Mesothelial cell of epicardium (in vitro differentiated cells): Measurements from ENCODE around the gene RAB11FIP3. TPM values are rescaled to one million over a fixed set of nuclear protein-coding genes. Genes with fewer than 3 reads are reported as not detected.

ENCODE experiments used
- DNase-seq, 2 experiments: peaks; one replicate each; pipeline ENCODE4 v3.0.0; 2021; ENCODE audit warnings: low spot score in 2 of 2; ENCODE audit not compliant: unreplicated experiment in 2 of 2
- H3K27ac Mint-ChIP-seq: 2 replicates; pipeline ENCODE4 v1.8.0; 2021; ENCODE audit warnings: mixed read lengths
- H3K27me3 Mint-ChIP-seq: 2 replicates; pipeline ENCODE4 v1.8.0; 2021; ENCODE audit warnings: low read depth, mixed read lengths
- H3K36me3 Mint-ChIP-seq: 2 replicates; pipeline ENCODE4 v1.8.0; 2021; ENCODE audit warnings: mixed read lengths
- H3K4me1 Mint-ChIP-seq: 2 replicates; pipeline ENCODE4 v1.8.0; 2021; ENCODE audit warnings: mixed read lengths
- H3K4me3 Mint-ChIP-seq: 2 replicates; pipeline ENCODE4 v1.8.0; 2021; ENCODE audit warnings: mild to moderate bottlenecking, moderate library complexity, mixed read lengths
- H3K9me3 Mint-ChIP-seq: 2 replicates; pipeline ENCODE4 v1.8.0; 2021; ENCODE audit warnings: mixed read lengths
- total RNA-seq: library from RNA; stranded (reverse); gene quantifications from 3 replicates; pipeline ENCODE4 v1.2.1, GENCODE V29; 2021
- TF ChIP-seq, protein P1 (sequence below): fragments of 200-600 bp; sonication (generic); IDR thresholded peaks from one replicate; pipeline ENCODE4 v1.5.0; 2021; ENCODE audit warnings: antibody characterized with exemption; ENCODE audit not compliant: unreplicated experiment

The RAB11FIP3 gene
- total RNA-seq, 1 donor from 2014 or later, result 68.8 TPM

DNA sequence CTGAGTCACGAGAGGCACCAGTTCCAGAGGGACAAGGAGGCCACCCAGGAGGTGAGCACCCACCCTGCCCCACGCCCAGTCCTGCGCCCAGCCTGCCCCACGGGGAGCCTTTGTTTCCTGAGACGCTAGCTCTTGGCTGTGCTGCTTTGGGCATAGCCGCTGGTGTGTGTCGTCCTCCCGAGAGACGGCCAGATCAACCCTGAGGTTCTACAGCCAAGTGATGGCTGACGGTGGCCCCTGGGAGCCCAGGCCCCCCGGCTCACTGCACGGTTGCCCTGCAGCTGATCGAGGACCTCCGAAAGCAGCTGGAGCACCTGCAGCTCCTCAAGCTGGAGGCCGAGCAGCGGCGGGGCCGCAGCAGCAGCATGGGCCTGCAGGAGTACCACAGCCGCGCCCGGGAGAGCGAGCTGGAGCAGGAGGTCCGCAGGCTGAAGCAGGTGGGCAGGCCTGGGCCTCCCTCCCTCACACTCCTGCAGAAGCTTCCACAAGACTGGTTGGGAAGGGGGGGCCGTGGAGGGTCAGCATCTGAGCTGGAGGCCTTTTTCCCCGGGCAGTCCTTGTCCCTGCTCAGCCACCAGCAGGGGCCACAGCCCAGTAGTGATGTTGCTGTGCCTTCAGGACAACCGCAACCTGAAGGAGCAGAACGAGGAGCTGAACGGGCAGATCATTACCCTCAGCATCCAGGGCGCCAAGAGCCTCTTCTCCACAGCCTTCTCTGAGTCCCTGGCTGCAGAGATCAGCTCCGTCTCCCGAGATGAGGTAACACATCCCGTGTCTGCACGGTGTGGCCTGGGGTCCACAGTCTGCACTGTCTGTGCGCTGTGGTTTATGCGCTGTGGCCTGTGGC is 94.6 kb downstream of the RAB11FIP3 start:
- Mint-ChIP-seq H3K36me3 (peaks cover 10% of the 10 kb centered on the region), H3K27ac (no peak overlapping the region), H3K9me3 (no peaks in the 10 kb centered on the region), H3K4me1 (no peaks in the 10 kb centered on the region), H3K4me3 (no peak overlapping the region), H3K27me3 (no peaks in the 10 kb centered on the region)
- TF ChIP-seq, protein P1, sequence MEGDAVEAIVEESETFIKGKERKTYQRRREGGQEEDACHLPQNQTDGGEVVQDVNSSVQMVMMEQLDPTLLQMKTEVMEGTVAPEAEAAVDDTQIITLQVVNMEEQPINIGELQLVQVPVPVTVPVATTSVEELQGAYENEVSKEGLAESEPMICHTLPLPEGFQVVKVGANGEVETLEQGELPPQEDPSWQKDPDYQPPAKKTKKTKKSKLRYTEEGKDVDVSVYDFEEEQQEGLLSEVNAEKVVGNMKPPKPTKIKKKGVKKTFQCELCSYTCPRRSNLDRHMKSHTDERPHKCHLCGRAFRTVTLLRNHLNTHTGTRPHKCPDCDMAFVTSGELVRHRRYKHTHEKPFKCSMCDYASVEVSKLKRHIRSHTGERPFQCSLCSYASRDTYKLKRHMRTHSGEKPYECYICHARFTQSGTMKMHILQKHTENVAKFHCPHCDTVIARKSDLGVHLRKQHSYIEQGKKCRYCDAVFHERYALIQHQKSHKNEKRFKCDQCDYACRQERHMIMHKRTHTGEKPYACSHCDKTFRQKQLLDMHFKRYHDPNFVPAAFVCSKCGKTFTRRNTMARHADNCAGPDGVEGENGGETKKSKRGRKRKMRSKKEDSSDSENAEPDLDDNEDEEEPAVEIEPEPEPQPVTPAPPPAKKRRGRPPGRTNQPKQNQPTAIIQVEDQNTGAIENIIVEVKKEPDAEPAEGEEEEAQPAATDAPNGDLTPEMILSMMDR, result no peak
- DNase-seq, result no peak

DNA sequence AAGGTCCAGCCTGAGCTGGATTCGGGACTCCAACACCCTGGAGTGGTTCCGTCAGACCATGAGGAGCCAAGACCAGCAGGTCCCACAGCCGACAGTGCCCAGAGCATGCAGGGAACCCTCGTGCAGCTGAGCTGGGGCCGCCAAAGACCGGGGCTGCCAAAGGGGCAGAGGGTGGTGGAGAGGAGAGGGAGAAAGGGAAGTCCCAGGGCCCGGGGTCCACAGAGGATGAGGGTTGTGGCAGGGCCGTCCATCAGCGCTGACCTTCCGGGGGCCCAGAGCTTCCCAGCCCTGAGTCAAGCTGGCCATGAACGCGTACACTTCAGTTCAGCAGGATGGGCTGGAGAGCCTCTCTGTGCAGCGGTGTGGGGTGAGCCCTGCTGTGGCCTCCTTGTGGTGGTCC is 95.4 kb downstream of the RAB11FIP3 start:
- TF ChIP-seq, protein P1, result no peak
- H3K27me3 Mint-ChIP-seq, result no peaks in the 10 kb centered on the region
- no peak overlapping the region for H3K27ac Mint-ChIP-seq
- no peaks in the 10 kb centered on the region for H3K9me3 Mint-ChIP-seq
- H3K4me3 Mint-ChIP-seq, result no peak overlapping the region
- H3K4me1 Mint-ChIP-seq, result peaks cover 6% of the 10 kb centered on the region
- peaks cover 9% of the 10 kb centered on the region for H3K36me3 Mint-ChIP-seq
- DNase-seq, result no peak

DNA sequence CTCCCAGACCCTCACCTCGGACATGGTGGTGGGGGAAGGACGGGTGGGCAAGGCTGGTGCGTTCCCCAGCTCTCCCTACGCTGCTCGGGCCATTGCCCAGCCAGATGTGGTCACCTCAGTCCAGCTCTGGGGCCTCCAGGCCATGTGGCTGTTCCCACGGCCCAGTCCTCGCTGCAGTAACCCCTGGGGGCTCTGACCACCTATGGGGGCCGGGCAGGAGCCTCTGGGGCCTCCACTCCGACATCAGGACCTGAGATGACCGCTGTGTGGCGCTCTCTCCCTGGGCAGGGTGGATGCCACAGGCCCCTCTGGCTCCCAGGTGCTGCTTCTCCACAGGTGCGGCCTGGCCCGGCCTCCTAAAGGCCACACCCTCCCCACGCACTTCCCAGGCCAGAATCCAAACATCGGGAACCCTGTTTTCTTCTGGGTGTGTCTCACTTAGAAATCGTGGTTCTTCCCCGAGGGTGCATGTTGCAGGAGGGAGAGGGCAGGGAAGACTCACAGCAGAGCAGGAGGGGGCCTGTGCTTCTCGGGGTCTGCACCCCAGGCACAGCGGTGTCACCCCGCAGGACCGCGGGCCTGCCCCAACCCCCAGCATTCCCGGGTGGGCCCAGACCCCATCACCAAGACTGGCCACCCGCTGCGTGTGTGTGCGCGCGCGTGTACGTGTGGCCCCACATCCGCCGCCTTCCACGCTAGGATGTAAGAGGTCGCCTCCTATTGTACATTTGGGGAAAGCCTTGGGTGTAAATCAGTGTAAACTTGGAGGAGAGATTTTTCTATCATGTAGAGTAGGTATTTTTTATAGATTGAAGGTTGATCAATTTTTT is 96.1 kb downstream of the RAB11FIP3 start:
- no peaks in the 10 kb centered on the region for H3K27me3 Mint-ChIP-seq
- no peak overlapping the region for H3K27ac Mint-ChIP-seq
- H3K4me3 Mint-ChIP-seq, result no peak overlapping the region
- no peak for DNase-seq
- peaks cover 6% of the 10 kb centered on the region for H3K36me3 Mint-ChIP-seq
- TF ChIP-seq, protein P1, result no peak
- H3K4me1 Mint-ChIP-seq, result peaks cover 13% of the 10 kb centered on the region
- H3K9me3 Mint-ChIP-seq, result no peaks in the 10 kb centered on the region

DNA sequence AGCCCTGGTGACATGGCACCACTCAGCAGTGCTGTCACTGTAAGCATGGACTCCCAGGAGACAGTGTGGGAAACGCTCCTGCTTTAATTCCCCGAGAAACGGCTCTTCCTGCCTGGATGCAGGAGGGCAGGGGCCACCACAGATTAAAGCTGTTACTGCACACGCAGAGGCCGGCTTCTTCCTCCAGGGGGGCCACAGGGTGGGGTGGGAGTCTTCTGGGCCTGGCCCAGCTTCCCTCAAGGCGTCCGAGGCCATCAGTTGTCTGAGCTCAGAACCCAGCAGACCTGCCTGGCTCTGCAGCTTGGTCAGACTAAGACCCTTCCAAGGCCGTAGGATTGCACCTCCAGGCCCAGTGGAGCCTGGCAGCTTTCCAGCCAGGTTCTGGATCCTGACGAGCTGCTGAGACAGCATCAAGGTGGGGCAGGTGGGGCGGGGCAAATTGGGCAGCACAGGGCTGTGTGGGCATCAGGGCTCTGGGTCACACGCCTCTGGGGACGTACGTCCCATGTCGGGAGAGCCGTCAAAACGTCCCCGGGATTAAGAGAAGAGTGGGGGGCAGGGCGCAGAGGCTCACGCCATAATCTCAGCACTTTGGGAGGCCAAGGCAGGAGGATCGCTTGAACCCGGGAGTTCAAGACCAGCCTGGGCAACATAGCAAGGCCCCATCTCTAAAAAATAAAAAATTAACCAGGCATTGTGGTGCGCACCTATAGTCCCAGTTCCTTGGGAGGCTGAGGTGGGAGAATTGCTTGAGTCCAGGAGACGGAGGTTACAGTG is 97.1 kb downstream of the RAB11FIP3 start:
- TF ChIP-seq, protein P1, result no peak
- no peaks in the 10 kb centered on the region for H3K9me3 Mint-ChIP-seq
- no peak overlapping the region for H3K4me3 Mint-ChIP-seq
- H3K36me3 Mint-ChIP-seq, result peaks cover 2% of the 10 kb centered on the region
- peak in 1 of 2 experiments; percentile 18 for DNase-seq
- no peak overlapping the region for H3K27ac Mint-ChIP-seq
- H3K27me3 Mint-ChIP-seq, result no peaks in the 10 kb centered on the region
- peaks cover 15% of the 10 kb centered on the region for H3K4me1 Mint-ChIP-seq

DNA sequence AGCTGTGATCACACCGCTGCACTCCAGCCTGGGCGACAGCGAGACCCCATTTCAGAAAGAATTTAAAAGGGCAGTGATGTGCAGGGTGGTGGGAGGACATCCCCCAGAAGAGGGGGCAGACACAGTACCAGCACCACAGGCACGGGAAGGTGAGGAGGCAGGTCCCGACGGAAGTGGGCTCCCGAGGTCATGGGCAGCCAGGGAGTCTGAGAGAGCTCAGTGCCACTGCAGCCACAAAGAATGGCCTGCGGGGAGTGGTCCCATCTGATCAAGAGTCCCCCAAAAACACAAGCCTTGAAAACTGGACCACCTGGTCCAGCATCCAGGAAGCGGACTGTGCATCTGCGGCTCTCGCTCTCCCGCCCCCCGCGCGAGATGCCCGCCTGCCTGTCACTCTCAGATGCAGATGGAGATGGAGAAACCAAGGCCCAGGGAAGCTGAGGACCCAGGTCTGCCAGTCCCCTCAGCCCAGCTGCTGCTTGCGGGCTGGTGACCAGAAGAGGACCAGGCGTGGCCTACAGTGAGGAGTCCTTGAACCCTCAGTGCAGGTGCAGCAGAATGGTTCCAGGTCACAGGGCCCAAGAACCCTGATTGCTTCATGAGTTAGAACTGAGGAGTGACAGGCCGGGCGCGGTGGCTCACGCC is 97.8 kb downstream of the RAB11FIP3 start:
- no peak overlapping the region for H3K27ac Mint-ChIP-seq
- H3K27me3 Mint-ChIP-seq, result no peaks in the 10 kb centered on the region
- DNase-seq, result no peak
- H3K36me3 Mint-ChIP-seq, result peaks cover 2% of the 10 kb centered on the region
- H3K4me3 Mint-ChIP-seq, result no peak overlapping the region
- H3K9me3 Mint-ChIP-seq, result no peaks in the 10 kb centered on the region
- peaks cover 15% of the 10 kb centered on the region for H3K4me1 Mint-ChIP-seq
- TF ChIP-seq, protein P1, result no peak
